ENCODE data around the gene BMPR1A.

DNA sequence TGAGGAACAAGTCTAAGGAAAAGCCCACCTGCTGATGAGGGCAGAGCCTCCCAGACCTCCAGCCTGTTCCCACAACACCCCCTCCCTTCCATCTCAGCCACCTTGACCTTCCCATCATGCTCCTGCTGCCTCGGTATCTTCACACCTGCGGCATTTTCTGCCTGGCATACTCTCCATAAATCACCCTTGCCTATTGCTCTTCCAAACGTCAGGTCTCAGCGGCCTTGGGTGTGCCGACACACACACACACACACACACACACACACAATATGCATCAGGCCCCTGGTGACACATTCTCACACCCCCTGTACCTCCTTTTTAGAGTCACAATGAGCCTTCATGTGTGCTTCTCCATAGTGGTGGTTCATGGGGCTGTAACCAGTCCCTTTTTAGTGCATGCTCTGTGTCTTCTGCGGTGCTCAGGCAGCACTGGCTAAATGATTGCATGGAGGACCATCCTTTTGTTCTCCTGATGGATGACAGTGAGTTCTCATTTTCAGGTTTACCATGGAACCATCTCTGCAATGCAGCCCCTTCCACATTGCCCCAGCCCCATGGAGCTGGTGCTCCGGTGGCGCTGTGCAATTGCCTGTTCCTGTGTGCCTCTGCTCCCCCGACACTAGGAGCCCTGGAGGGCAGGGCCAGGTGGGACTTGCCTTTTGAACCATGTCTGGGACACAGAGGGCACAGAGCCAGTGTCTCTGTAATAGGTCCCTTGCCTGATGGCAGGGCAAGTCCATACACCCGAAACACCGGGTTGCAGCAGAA is 216.4 kb downstream of the BMPR1A start:
- TF ChIP-seq, protein P1, sequence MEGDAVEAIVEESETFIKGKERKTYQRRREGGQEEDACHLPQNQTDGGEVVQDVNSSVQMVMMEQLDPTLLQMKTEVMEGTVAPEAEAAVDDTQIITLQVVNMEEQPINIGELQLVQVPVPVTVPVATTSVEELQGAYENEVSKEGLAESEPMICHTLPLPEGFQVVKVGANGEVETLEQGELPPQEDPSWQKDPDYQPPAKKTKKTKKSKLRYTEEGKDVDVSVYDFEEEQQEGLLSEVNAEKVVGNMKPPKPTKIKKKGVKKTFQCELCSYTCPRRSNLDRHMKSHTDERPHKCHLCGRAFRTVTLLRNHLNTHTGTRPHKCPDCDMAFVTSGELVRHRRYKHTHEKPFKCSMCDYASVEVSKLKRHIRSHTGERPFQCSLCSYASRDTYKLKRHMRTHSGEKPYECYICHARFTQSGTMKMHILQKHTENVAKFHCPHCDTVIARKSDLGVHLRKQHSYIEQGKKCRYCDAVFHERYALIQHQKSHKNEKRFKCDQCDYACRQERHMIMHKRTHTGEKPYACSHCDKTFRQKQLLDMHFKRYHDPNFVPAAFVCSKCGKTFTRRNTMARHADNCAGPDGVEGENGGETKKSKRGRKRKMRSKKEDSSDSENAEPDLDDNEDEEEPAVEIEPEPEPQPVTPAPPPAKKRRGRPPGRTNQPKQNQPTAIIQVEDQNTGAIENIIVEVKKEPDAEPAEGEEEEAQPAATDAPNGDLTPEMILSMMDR (conservative IDR thresholded peaks at IDR 0.05) = no peak
- TF ChIP-seq ZFX (IDR thresholded peaks at IDR 0.05) = no peak

Data from C4-2B (cell line).